HG03045 (cell line): ENCODE measurements around the gene SLC1A5.
"Not testable (repeated sequence)": the region's sequence is repeated elsewhere in the genome, so short reads cannot be mapped to it uniquely, and the experiment has no call there.

Experiments used
- ATAC-seq: cut with Tn5 transposase; IDR thresholded peaks from one replicate; pipeline ENCODE4 v1.9.1; 2021; ENCODE audit warnings: mild to moderate bottlenecking, moderate library complexity; ENCODE audit not compliant: unreplicated experiment

Gene SLC1A5

DNA sequence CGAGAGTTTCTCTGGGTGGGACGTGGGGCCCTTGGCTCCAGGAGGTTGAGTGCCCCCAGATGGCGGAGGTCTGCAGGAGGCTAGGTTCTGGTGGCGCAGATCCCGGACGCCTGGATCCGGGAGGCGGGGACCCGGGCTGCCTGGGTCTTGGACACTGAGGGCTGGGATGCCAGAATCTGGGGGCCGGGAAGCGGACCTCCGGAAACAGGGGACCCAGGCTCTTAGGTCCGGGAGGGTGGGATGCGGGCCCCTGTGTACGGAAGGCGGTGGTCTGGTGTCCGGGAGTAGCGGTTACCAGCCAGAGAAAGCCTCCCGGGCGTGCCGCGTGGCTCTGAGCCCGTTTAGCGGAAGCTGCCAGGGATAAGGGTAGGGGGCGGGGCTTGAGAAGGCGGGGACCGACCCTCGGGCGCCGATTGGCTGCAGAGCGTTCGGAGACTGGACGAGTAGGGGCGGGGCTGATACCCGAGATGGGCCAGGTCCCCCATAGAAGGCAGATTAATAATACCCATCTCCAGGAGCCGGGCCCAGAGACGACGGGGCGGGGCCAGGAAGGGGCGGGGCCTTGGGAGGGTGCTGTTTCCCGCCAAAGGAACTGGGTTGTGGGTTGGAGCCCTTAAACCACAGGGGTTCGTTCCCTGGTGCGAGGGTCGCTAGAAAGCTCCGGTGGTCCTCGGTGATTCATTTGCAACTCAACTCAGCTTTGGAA lies at the start of gene SLC1A5:
SLC1A5 (minus strand) TSS at position 333 of the 706 bp plus-strand sequence. CDS start 629 bp downstream, outside the sequence.
- ATAC-seq: peak; percentile 60

DNA sequence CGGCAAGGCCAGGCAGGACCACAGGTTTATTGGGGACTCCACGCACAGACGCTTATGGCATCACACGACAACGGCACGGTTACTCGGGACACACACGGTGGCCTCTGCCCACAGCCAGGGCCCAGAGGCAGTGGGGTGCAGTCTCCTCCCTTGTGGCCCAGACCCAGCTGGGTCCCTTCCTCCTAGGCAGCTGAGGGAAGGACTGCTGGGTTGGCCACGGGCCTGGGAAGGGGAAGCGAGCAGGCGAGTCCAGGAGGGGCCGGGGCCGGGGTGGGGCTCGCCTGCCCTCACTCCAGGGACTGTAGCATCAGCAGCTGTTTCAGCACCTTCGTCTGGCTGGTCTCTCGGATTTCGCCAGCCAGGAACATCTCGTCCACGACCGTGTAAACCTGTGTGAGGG lies 49.8 kb upstream of the SLC1A5 start:
- no peak for ATAC-seq

DNA sequence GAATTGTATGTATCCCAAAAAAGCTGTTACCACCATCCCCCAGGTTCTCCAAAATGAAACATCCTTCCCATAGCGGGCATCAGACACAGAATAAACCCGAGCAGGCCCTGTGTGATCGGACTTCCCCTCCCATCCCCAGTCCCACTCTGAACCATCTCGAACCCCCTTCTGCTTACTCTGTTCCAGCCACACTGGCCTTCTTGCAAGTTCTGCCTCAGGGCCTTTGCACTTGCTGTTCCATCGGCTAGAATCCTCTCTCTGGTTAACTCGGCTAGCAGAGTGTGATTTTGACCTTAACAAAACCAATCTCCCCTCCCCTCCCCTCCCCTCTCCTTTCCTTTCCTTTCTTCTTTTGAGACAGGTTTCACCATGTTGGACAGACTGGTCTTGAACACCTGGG lies 46.6 kb upstream of the SLC1A5 start:
- ATAC-seq: no peak

DNA sequence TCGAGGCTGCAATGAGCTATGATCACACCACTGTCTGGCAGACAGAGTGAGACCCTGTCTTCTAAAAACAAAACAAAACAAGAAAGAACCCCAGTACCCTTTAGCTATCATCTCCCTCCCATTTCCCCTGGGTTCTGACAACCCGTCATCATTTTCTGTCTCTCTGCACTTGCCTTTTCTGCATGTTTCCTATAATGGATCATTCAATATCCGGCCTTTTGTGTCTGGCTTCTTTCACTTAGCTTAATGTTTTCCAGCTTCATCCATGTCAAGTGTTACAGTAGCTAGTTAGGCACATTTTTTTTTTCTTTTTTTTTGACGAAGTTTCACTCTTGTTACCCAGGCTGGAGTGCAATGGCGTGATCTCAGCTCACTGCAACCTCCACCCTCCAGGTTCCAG lies 45.7 kb upstream of the SLC1A5 start:
- no peak for ATAC-seq

DNA sequence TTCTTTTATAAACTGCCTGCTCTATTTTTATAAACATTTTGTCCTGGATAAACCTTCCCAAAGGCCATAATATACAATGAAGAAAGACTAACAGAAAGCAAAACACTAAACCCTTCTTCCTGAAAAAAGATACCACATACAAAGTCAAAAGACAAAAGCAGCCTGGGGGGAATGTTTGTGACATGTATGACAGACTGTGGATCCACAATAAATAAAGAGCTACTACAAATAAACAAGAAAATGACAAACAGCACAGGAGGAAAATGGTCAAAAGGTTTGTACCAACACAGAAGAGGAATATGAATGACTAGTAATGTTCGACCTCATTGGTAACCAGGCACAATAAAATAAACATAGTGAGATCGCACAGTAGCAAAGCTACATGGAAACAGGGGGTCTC lies 42.5 kb upstream of the SLC1A5 start:
- no peak for ATAC-seq

DNA sequence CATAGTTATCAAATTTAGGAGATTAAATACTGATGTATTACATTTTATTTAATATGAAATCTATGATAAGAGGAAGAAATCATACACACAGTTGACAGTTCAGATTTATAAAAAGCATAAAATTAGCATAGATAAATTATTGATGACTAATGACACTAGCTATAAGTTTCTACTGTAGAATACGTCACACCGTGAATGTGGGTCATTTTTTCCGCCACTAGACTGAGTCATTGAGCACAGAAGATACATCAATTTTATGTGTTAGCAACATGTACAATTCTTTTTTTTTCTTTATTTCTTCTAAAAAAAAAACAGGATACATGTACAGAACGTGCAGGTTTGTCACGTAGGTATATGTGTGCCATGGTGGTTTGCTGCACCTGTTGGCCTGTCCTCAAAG lies 40.1 kb upstream of the SLC1A5 start:
- ATAC-seq: no peak

DNA sequence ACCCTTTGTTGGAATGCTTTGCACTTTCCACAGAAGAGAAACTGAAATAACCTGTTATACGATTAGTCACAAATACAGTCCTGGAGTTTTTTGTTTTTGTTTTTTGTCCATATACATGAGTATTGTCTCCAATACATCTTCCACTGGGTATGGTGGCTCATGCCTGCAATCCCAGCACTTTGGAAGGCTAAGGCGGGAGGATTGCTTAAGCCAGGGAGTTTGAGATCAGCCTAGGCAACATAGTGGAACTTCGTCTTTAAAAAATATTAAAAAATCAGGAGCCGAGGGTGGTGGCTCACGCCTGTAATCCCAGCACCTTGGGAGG lies 37.3 kb upstream of the SLC1A5 start:
- ATAC-seq: no peak

DNA sequence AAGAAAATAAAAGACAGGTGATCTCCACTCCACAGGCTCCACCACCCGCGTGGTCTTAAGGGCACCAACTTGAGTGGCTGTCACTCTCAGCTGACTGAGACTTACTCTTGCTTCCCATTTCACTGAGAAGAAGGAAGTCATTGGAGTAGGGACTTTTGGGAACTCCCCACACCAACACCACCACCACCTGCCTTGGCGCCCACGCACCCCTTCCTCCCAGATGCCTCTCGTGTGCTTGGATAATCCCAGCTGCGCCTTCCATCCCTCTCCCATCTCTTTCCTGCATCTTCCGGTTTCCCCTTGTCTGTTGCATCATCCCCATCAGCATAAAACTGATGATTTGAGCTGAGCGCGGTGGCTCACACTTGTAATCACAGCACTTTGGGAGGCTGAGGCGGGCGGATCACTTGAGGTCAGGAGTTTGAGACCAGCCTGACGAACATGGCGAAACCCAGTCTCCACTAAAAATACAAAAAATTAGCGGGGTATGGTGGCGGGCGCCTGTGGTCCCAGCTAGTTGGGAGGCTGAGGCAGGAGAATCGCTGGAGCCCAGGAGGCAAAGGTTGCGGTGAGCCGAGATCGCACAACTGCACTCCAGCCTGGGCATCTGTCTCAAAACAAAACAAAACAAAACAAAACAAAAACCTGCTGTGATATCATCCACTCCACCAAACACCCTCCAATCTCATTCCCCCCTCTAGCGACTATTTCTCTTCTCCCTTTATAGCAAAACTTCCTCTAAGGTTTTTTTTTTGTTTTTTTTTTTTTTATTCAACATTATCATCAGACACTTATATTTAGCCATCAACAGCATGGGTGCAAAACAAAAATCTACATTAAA lies 36.7 kb upstream of the SLC1A5 start:
- ATAC-seq: no peak

DNA sequence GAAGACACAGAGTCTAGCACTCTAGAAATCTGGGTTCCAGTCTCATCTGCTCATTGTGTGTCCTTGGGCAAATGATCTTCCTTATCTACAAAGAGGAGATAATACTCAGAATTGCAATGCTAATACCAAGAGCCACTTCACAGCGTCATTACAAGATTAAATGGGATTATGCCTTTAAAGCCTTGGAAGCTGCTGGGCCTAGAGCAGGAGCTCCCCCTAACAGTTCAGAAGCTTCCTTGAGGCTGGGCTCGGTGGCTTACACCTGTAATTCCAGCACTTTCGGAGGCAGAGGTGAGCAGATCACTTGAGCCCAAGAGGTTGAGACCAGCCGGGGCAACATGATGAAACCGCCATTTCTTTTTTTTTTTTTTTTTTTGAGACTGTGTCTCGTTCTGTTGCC lies 34.7 kb upstream of the SLC1A5 start:
- ATAC-seq: no peak

DNA sequence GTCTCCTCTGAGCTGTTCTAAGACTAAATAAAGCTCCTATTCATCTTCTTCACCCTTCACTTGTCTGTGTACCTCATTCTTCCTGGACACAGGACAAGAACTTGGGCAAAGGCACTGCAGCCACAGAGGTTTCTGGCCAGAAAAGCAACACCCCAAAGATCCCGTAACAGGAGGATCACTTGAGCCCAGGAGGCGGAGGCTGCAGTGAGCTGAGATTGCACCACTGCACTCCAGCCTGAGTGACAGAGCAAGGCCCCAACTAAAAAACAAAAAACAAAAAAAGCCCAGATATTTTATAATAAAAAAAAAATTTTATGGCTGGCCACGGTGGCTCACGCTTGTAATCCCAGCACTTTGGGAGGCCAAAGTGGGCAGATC lies 34.0 kb upstream of the SLC1A5 start:
- not testable (repeated sequence) for ATAC-seq

DNA sequence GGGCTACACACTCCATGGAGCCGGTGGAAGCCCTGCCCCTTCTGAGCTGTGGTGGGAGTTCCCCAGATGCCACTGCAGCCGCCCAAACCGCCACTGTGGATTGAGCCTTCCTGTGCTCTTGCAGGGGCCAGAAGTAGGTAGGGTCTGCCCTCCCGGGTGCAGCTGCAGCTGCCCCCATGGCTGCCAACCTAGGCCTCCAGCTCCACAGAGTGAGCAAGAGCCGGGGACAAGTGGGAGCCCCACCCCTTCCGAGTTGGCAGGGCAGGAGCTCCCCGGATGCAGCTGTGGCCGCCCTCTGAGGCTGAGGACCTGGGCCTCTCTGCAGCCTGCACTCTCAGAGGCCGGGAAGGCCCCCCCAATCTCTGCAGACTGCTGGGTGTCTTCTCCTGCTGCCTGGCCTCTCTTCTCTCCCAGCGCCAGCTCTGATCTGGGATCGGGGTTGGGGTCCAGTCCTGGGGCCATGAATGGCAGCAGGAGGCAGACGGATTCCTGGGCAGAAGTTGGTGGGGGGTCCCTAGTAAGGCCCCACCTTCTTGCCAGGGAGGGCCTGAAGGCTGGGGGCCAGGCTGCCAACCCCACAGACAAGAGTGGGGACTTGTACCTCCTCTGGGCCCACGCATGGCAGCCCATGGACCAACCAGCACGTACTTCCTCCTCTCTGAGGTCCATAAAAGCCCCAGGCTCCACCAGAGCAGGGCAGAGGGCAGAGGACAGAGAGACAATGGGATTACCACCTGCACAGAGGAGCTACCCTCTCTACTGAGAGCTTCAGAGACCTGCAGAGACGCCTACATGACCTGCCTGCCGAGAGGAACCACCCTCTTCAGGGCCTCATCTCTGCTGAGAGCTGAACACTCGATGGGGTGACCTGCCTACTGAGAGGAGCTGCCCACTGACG lies 33.4 kb upstream of the SLC1A5 start:
- peak; percentile 62 for ATAC-seq

DNA sequence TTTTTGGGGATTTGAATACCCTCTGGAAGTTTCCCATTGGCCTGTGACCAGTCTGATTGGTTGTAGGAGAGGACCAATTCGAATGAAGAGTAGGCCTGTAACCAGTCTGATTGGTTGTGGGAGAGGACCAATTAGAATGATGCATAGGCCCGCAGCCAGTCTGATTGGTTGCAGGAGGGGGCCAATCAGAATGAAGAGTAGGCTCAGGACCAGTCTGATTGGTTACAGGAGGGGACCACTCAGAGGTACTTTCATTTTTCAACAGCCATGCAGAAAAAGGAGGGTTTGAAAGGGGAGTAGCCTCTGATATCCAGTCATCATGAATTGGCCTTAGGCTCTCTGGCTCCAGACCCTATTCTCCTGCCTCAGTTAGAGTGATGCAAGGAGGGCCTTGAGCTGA lies 30.4 kb upstream of the SLC1A5 start:
- no peak for ATAC-seq

DNA sequence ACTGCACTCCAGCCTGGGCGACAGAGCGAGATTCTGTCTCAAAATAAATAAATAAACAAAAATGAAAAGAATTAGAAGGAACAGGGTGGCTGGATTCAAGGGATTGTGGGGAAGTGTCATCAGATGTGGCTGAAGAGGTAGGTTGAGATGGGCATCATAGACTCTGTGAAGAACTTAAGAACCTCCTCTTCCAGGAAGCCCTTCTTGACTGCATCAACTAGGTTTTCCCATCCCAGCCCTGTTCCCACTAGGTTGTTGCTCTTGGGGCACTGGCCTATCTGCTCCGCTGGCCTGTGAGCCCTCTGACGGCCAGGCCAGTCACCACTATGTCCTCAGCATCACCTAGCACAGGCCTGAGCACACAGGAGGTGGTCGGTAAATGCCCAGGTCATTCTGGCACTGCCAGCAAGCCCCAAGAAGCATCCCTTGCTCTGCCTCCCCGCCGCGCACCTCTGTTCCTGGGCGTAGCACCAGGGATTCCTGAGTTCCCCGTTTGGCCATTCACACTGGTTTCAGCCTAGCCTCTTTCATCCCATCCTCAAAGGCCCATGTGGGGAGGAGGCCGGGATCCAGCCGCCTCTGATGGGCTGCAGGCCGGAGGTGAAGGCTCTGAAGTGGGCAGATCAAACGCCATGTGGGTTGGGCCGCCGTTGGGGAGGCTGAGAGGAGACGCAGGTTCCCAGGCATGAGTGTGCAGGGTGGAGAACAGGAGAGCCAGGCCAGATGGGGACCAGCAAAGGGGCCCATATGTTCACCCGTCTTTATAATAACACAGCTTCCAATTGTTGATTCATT lies 27.6 kb upstream of the SLC1A5 start:
- no peak for ATAC-seq

DNA sequence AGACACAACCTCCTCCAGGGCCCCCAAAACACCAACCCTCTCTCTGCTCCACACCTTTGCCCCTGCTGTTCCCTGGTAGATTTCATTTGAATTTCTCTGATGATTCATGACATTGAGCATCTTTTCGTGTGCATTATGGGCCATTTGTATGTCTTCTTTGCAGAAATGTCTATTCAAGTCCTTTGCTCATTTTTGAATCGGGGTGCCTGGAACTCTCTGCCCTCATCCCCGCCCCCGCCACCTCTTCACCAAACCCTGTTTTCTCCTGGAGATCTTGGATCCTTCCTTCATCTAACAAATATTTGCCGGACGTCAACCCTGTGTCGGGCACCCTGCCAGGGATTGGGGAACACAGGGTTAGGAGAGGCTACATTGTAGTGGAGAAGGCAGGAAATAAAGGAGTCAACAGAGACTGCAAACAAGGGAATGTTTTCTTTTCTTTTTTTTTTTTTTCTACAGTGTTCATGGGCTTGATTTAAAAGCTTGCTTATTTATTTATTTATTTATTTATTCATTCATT lies 25.5 kb upstream of the SLC1A5 start:
- ATAC-seq: no peak

DNA sequence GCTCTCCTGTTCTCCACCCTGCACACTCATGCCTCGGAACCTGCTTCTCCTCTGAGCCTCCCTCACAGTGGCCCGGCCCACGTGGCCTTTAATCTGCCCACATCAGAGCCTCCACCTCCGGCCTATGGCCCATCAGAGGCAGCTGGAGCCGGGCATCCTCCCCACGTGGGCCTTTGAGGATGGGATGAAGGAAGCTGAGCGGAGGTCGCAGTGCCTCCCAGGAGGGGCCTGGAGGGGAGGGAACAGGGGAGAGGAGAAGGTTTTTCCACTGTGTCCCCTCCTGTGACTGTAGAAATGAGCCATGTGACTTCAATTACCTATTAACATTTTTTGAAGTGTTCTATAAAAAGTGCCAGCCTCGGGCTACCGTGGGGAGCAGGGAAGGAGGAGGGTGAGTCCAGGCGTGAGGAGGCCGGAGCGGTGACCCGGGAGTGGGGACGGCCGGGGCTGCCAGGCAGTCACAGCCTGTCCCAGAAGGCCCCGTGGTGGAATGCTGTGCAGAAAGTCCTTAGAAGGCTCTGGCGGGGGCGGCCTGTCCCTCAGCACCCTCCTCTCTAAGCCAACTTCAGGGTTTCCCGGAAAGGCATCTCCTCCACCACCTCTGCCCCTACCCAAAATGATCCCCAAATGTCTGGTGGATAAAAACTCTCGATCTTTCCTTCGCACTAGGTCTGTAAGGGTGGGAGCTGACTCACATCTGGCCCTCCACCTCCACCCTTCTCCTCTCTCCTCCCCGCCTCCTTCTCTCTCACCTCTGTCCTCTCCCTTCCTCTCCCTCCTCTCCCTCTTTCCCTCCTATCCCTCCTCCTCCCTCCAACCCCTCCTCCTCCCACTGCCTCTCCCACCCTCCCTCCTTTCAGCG lies 24.8 kb upstream of the SLC1A5 start:
- no peak for ATAC-seq

DNA sequence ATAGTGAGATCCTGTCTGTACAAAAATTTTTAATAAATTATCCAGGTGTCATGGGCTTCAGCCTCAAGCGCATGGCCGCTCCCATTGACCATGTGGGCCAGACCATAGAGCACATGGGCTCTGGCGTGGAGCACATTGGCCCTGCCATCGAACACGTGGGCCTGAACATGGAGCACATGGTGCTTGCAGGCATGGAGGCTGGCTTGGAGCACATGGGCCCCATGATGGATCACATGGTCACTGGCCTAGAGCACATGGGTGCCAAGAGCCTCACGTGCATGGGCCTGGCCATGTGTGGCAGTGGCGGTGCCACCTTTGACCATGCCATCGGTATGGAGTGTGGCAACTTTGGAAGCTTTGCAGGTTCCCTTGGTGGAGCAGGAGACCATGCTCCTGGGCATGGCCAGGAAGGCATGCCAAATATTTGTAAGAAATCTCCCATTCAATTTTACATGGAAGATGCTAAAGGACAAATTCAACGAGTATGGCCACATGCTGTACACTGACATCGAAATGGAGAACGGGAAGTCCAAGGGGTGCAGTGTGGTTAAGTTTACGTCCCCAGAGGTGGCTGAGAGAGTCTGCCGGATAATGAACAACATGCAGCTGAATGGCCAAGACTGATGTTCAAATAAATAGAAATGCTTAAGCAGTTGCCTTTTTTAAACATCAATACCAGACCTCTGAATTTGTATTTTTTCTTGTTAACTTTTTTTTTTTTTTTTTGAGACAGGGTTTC lies 21.3 kb upstream of the SLC1A5 start:
- no peak for ATAC-seq

DNA sequence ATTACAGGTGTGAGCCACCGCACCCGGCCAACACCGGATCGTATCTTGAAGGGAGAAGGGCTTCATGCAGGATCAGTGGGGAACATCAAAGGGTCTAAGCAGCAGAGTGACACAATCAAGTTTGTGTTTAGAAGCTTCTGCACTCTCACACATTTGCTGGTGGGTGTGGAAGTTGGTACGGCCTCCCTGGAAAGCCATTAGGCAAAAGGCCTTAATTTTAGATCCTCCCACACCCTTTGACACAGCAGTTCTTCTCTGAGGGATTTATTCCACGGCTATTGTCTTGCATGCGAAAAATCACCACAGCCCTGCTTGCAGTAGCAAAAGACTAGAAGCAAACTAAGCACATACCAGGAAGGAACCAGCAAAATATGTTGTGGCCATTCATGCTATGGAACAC lies 18.3 kb upstream of the SLC1A5 start:
- ATAC-seq: no peak

DNA sequence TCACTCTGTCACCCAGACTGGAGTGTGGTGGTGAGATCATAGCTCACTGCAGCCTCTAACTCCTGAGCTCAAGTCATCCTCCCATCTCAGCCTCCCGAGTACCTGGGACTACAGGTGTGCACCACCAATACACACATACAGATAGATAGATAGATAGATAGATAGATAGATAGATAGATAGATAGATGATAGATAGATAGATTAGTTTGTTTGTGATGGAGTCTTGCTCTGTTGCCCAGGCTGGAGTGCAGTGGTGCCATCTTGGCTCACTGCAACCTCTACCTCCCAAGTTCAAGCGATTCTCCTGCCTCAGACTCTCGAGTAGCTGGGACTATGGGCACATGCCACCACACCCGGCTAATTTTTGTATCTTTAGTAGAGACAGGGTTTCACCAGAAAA lies 16.0 kb upstream of the SLC1A5 start:
- not testable (repeated sequence) for ATAC-seq

DNA sequence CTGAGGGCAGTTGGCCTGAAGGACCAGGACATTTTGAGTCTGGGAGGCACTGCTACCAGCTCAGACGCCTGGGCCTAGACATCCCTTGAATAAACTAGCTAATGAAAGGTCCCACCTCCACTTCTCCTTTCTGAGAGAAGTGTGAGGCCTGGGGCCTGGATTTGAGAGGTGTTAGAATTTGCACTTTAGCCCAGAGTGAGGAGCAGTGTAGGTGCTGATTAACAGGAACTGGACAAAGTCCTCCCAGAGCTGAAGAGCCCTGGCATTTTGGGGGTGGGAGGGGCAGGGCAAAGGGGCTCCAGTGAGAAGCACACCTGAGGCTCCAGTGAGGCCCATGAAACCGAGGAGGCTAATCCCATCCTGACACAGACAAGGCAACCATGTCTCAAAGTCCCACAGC lies 15.2 kb upstream of the SLC1A5 start:
- ATAC-seq: no peak
